Body of pancreas (tissue), 4 donors: ENCODE measurements around the gene HECW1.

Experiments
- CTCF ChIP-seq, 7 experiments: fragments of 450-650 bp in 4 of 7; fragments of 200-600 bp in 3 of 7; sonication (generic) in 3 of 7; IDR thresholded peaks; one replicate each; pipeline ENCODE4 v1.5.1; 2016 to 2019; ENCODE audit warnings: antibody characterized with exemption in 7 of 7
- POLR2A ChIP-seq, 3 donors: fragments of 450-650 bp; IDR thresholded peaks; one replicate each; pipeline ENCODE4 v1.6.1; 2016; ENCODE audit warnings: antibody characterized with exemption in 3 of 3, mild to moderate bottlenecking in 2 of 3

GRCh38 chr7:43535810-43536585 lies 423.6 kb downstream of the HECW1 start:
- TF ChIP-seq POLR2A (IDR thresholded peaks at IDR 0.05) (no peak), CTCF (IDR thresholded peaks at IDR 0.05) (no peak)
